Measurements from ENCODE around the gene LHFPL5. TPM values are rescaled to one million over a fixed set of nuclear protein-coding genes. Genes with fewer than 3 reads are reported as not detected.

The LHFPL5 gene
- total RNA-seq, 1 donor from 2014 or later = not detected

- Histone ChIP-seq H3K9me3 (no peaks in the 10 kb centered on the region), H3K27me3 (ENCODE audit: low read depth) (no peaks in the 10 kb centered on the region), H3K4me1 (no peaks in the 10 kb centered on the region), H3K4me3 (no peak overlapping the region), H3K27ac (no peak overlapping the region), H3K36me3 (no peaks in the 10 kb centered on the region)
- TF ChIP-seq, protein P1, sequence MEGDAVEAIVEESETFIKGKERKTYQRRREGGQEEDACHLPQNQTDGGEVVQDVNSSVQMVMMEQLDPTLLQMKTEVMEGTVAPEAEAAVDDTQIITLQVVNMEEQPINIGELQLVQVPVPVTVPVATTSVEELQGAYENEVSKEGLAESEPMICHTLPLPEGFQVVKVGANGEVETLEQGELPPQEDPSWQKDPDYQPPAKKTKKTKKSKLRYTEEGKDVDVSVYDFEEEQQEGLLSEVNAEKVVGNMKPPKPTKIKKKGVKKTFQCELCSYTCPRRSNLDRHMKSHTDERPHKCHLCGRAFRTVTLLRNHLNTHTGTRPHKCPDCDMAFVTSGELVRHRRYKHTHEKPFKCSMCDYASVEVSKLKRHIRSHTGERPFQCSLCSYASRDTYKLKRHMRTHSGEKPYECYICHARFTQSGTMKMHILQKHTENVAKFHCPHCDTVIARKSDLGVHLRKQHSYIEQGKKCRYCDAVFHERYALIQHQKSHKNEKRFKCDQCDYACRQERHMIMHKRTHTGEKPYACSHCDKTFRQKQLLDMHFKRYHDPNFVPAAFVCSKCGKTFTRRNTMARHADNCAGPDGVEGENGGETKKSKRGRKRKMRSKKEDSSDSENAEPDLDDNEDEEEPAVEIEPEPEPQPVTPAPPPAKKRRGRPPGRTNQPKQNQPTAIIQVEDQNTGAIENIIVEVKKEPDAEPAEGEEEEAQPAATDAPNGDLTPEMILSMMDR (IDR thresholded peaks at IDR 0.05) = no peak
- DNase-seq (no peak), ATAC-seq (peak in 1 of 2 donors; percentile 28)
- intact Hi-C loops (cut with DNase I) = no loop called here
Measured at GRCh38 chr6:35795453-35796071, 9.6 kb upstream of the LHFPL5 start.

DNA sequence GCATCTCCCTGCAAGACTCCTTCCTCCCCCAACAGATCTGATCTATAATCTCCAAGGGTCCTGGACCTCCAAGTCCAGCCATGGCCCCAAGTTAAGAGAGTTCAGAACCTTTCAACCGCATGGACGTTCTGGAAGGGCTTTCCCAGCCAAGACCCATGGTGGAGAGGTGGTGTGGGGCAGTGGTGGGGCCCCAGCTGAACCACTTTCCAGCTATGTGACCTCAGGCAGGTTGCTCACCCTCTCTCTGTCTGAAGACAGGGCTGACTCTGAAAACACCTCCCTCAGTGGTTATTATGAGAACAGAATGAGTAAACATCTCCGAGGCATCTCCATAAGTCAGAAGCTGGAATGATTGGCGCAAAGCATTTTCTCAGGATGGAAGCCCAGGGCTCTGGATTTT is 8.9 kb upstream of the LHFPL5 start:
- Histone ChIP-seq H3K36me3 (no peaks in the 10 kb centered on the region), H3K4me1 (no peaks in the 10 kb centered on the region), H3K27ac (no peak overlapping the region), H3K4me3 (no peak overlapping the region), H3K27me3 (ENCODE audit: low read depth) (no peaks in the 10 kb centered on the region), H3K9me3 (no peaks in the 10 kb centered on the region)
- TF ChIP-seq, protein P1 (IDR thresholded peaks at IDR 0.05) = no peak
- no peak for ATAC-seq
- DNase-seq = no peak
- intact Hi-C loops (cut with DNase I) = no loop called here

- Histone ChIP-seq H3K4me1 (no peaks in the 10 kb centered on the region), H3K27ac (no peak overlapping the region), H3K36me3 (no peaks in the 10 kb centered on the region), H3K9me3 (no peaks in the 10 kb centered on the region), H3K27me3 (ENCODE audit: low read depth) (no peaks in the 10 kb centered on the region), H3K4me3 (no peak overlapping the region)
- TF ChIP-seq, protein P1 (IDR thresholded peaks at IDR 0.05) = no peak
- DNase-seq (no peak), ATAC-seq (peak in 1 of 2 donors; percentile 6)
- intact Hi-C loops (cut with DNase I) = no loop called here
Measured at GRCh38 chr6:35797837-35798526, 7.2 kb upstream of the LHFPL5 start.

DNA sequence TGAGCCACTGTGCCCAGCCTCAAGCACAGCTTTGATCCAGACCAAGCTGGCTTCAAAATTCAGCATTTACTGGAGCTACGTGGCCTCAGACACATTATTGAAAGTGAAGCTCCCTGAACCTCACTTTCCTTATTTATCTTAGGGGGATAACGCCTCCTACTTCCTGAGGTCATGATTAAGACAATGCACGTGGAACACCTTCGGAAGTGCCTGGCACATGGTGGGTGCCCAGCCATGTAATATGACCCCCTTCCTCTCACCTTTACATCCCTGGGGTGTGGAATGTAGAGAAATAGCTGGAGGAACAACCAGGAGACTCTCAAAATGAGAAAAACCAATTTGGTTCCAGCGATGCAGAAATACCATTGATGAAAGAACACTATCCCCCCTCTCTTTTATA is 6.4 kb upstream of the LHFPL5 start:
- H3K4me3 ChIP-seq = no peak overlapping the region
- H3K9me3 ChIP-seq = no peaks in the 10 kb centered on the region
- DNase-seq = no peak
- ATAC-seq = no peak
- H3K27me3 ChIP-seq (ENCODE audit: low read depth) = no peaks in the 10 kb centered on the region
- TF ChIP-seq, protein P1 (IDR thresholded peaks at IDR 0.05) = no peak
- no peaks in the 10 kb centered on the region for H3K4me1 ChIP-seq
- H3K27ac ChIP-seq = no peak overlapping the region
- intact Hi-C loops (cut with DNase I) = no loop called here
- no peaks in the 10 kb centered on the region for H3K36me3 ChIP-seq

DNA sequence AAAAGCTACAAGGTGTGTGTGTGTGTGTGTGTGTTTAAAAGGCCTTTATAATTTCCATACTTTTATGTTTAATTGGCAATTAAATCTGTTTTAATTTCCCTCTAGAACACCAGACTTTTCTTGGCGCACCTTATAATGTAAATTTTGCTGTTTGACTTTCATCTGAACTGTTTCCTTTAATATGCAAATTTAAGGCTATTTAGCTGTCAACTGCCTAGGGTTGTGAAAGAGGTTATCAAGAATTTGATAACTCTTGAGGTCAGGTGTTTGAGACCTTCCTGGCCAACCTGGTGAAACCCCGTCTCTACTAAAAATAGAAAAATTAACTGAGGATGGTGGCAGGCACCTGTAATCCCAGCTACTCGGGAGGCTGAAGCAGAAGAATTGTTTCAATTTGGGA is 4.0 kb upstream of the LHFPL5 start:
- Histone ChIP-seq H3K27ac (no peak overlapping the region), H3K27me3 (ENCODE audit: low read depth) (peaks cover 17% of the 10 kb centered on the region), H3K4me1 (no peaks in the 10 kb centered on the region), H3K36me3 (no peaks in the 10 kb centered on the region), H3K9me3 (no peaks in the 10 kb centered on the region), H3K4me3 (no peak overlapping the region)
- no peak for ATAC-seq
- intact Hi-C loops (cut with DNase I) = no loop called here
- TF ChIP-seq, protein P1 (IDR thresholded peaks at IDR 0.05) = no peak
- DNase-seq = no peak
